Pons (tissue), 1 donor: Measurements from ENCODE around the gene PRR18.
A peak's percentile ranks its signal among the peaks of the same experiment; 100 is the strongest.

Experiments used
- DNase-seq: peaks from one replicate; pipeline ENCODE4 v3.0.0-alpha.2; 2016; ENCODE audit warnings: low spot score

Gene PRR18

DNA sequence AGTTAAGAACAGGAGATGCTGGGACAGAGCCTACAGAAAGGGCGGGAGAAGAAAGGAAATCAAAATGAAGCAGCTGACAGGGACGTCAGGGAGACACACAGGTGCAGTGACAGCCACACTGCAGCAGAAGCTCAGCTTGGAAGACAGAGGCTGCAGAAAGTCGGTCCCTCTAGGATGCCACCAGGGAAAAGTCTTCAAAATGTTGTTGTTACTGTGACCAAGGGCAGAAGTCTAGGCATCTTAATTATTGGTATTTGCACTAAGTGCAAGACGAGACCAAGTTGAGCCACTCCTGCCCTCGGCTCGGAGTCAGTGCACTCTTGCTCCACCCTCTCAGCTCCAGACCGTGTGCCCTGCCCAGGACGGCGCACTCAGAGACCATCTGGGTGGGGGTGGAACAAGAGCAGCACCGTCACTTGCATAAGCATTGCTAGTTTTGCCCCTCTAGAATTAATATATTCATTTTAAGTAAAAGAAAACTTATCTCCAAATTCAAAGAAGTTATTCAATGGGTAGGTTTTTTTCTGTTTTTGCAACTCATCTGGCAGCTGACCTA is 2.6 kb downstream of the PRR18 start:
- peak; percentile 72 for DNase-seq

DNA sequence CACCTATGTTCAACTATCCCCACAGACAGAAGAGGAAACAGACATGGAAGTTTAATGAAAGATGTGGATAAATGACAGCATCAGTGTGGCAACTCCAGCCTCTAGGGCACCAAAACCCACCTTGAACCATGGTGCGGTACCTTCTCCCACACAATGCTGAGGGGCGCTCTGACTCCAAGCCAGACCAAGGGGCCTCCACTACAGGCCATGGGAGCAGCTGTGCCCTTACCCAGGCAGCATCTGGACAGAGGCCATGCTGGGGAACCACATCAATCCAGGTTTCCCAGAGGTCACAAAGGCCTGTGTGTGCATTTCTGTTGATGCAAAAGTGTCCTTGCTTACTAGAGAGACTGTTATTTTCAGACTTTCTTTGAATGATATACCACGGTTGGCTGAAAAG is 4.1 kb downstream of the PRR18 start:
- peak; percentile 45 for DNase-seq

DNA sequence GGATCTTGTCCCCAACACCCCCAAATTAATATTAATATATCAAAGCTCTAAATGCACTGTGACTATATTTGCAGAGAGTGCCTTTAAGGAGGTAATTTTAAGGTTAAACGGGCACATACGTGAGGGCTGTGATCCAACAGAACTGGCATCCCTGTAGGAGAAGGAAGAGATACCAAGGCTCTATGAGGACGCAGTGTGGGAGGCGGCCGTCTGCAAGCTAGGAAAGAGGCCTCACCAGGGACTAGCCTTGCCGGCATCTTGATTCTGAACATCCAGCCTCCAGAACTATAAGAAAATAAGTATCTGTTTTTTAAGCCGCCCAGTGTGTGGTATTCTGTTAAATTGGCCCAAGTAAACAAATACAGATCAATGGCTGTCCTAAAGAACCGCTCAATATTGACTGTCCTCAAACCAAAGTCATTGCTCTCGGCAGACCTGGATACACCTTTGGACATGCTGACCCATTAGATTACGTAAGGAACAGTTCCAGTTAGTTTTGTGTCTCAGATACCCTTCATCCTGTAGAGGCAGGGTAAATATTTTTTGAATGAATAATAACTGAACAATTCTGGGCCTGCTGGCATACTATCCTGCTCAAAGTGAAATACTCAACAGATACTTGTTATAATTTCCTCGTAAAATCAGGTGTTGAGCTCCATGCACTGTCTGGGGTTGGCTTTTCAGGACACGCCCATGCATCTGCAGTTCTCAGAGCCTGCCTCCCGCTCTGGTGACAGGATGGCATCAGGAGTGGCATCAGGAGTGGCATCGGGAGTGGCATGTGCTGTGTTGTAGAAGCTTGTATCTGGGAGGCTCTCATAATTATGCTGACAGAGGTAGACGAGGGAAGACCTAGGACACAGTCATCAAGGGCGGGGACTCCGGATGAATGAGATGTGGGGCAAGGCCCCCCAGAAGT is 6.3 kb downstream of the PRR18 start:
- no peak for DNase-seq

DNA sequence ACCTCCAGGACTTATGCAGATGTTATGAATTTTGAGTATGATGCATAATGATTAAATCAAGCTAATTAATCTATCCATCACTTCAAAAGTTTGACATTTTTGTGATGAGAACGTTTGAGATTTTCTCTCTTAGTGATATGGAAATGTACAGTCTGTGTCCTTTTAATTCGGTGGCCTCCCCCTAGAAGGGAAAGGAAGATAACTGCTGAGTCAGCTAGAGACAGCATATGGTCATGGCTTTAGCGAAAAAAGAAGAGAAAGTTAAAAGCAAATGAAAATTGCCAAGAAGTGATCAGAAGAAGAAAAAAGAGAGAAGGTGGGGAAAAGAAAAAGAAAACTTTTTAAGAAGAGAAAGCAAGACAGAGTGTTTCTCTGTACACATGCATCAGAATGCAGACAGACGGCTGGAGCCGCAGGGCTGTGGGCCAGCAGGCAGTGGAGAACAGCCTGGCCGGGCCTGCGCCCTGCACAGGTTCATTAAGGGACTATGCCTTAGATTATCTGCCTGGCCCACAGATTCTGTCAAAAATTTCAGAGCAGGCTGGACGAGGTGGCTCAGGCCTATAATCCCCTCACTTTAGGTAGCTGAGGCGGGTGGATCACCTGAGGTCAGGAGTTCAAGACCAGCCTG is 7.7 kb downstream of the PRR18 start:
- DNase-seq = no peak

DNA sequence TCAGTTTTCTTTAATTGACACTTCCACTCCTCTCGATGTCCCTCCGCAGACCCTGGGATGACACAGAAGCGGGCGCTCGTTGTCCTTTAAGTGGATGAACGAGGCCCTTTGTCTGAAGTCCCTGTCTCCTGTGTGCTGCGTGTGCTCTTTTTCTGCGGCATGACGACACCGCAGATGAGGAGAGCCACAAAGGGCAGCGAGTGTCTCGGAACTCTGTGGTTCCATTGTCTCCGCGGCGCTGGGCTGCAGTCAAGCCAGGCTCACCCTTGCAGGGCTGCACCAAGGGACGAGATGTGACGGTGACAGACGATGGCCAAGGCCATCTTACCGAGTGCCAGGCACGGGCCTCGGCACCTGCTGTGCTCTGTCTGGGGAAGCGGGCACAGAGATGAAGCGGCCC is 10.6 kb downstream of the PRR18 start:
- peak; percentile 97 for DNase-seq

DNA sequence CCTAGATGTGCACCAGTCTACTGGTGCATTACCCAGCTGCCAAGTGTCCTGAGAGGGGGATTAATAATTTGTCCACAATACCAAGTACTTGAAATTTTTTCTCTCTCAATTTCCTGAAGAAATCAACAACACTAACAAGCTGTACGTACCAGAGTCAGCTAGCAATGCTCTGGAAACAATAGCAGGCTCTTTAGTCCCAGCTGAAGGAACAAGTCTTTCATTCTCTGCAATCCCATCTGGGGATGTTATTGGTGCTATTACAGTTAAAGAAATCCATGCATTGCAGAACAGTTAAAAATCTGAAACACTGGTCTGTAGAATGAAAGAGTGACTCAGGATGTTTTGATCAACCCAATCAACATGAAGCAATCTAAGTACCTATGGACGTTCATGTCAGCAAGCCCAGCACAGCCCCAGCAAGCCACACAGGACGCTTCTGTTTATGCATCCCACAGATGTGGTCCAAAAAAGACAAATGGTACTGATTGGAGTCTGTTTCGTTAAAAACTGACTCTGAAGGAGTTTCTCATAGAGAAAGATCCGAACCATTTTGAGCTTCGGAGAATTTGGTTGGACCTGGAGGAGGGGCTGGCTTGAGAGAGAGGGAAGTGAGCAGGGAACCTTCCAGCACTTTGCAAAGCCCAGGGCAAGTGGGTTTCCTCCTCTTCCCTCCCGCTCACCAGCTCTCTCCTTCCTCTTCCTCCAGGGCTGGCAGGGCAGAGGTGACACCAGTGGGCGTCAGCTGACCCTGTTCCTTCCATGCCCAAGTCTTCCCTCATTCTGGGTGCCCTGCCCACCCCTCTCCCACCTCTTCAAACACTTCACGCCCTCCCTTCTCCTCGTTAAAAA is 11.9 kb downstream of the PRR18 start:
- DNase-seq = peak; percentile 94

DNA sequence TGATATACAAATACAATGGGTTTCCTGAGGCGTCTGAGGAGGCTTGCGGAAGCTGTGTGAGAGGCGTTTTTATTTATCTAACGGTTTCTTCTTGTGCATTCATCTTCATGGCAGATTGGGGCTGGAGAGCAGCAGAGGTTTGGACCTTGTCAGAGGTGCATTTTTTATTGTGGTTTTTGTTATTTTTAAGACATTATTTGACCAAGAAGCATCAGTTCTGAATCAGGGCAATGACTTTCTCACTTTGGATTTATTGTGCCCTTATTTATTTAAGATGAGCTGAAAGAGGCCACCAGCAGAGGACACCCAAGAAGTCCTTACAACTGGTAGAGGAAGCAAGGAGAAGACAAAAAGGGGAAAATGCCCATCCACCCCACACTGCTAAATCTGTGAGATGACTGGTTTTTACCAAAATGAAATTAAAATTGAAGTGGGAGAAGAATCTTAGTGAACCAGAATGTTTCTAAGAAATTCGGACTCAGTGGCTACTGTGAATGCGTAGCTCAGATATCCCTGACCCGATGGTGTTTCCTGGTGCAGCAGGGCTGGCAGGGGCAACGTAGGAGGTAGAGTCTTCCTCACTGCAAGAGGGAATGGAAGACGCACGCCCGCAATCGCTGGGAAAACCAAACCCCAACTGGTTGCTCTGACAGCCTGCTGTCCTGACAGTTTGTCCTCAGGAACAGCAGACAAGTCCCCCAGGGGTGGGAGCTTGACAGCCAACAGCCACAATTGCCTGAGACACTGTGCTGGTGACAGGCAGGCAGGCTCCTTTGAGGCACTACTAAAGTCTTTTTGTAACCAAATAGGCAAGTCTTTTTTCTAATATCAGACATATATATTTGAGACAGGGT is 14.2 kb downstream of the PRR18 start:
- DNase-seq = peak; percentile 70

DNA sequence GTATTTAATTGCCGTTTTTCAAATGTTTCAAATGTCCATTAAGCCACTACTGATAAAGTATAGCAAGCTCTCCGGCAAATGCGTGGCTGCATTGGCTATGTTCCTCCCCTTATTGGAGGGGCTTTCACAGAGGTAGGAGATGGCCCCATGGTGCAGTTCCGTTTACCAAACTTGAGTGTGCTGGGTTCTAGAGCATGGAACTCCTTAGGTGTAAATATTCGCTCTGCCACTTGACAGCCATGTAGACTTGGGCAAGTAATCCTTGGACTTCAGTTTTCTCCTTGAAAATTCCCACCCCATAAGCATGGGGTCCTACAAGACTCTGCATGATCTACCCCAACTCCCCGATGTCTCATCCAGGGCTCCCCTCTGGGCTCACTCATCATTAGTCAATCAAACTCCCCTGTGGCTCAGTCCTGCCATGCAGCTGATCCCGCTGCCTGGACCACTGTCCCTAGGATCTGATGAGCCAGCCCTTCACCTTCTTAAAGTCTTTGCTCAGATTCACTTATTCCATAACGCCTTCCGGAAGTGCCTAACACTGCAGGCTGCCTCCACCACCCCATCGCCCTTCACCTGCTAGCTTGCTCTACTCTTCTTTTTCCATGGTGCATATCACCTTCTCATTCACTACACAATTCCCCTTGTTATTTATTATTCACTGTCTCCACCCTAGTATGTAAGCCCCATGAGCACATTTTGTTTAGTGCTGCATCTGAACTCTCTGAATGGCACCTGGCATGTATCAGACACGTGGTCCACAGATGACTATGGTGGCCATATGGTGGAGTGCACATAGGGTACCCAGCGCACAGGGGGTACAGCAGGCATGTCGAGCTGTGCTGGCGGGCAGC is 18.8 kb downstream of the PRR18 start:
- DNase-seq = no peak

DNA sequence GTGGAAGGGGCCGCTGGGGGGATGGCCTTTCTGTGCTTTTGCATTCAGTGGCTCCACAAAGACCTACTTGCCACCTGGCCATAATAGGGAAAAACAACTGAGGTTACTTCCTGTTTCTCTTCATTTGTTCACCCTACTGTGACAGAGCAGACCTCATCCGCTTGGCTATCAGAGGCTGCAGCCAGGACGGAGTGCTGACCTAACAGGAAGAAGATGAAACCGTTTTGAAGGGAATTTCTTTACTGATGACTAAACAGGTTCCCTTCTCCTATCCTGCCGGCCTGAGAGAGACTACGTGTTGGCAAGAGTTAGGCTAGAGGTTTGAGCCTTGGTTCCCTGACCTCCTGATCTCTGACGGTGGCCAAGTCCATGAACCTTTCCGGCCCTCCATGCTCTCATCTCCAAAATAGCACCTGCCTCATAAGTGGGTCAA is 21.3 kb downstream of the PRR18 start:
- DNase-seq = no peak

DNA sequence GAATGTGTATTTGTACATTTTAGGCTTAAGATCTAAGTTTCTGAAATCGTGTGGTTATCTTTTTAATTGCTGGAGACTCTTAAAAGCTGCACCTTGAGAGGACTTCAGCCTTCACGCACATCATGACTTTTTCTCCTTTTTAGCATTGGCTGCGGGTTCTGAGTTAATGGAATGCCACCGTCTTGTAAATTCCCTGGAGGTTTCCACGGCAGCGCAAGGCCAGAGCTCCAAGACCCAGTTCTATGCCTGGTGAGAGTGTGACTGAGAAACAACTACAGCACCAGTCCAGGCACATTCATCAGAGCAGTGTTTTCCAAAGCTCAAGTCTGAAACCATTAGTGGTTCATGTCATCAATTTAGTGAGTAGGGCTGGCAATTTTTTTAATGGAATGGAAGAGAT is 23.0 kb downstream of the PRR18 start:
- no peak for DNase-seq

DNA sequence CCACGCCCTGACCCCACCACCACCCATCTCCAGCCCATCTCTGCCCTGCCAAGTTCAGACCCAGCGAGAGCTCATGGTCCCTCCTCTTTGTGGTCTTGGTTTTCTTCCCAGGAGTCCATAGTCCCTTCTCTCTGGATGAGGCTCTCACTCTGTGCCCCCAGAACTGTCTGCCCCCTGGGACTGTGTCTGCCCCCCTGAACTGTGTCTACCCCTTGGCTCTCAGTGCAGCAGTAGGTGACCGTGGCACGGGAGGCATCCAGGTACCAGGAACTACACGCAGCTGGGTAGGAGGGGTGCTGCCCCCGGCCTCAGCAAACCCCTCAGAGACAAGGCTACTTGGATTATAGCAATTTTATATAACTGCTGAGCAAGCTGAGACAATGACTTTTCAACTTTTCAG is 23.6 kb downstream of the PRR18 start:
- no peak for DNase-seq

DNA sequence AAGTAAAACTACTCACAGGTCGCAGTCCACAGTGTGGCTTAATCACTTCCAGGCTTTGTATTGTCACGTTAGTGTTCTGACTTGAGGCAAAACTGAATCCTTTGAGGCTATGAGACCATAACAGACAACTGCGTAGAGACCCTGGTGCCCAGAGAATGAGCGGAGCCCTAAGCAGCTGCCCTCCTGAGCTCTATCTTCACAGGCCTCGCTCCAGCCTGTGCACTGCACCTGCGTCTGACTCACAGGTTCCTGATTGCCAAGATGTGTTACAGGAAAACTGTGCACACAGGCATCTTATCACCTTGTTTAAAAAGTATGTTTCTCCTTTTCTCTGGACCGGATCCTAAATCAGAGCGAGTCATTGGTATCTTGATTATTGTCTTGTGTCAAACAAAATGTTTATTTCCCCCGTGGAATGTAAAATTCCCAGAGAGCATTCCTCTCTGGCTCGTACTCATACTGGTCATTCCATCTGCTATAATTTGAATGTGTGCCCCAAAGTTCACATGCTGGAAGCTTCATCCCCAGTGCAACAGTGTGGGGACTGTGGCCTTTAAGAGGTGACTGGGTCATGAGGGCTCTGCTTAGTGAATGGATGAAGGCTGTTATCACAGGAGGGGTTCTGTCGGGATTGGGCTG is 25.7 kb downstream of the PRR18 start:
- no peak for DNase-seq

DNA sequence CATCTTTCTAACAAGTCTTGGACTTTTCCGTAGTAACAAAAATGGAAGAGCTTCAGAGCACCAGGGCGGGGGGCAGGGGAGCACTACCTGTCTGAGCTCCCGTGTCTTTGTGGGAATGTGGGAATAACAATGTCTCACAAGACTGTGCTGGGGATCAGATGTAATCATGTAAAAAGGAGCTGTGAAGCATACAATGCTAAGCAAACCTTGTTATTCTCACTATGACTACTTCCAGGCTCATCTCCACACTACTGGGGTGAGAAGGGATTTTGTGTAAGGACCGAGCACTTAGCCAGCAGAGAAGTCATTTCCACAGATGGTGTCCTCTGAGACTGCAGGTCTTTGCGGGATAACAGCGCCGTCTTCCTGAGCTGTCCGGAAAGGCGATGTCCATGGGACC is 27.1 kb downstream of the PRR18 start:
- DNase-seq = no peak

DNA sequence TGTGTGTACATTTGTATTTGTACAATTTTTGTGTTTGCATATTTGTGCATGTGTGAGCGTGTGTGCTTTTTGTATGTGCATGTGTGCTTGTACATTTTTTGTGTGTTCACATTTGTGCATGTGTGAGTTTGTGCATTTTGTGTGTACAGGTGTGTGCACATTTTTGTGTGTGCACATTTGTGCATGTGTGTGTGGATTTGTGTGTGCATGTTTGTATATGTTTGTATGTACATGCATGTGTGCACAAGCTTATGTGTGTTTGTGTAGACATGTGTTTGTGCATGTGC is 28.9 kb downstream of the PRR18 start:
- DNase-seq = no peak

DNA sequence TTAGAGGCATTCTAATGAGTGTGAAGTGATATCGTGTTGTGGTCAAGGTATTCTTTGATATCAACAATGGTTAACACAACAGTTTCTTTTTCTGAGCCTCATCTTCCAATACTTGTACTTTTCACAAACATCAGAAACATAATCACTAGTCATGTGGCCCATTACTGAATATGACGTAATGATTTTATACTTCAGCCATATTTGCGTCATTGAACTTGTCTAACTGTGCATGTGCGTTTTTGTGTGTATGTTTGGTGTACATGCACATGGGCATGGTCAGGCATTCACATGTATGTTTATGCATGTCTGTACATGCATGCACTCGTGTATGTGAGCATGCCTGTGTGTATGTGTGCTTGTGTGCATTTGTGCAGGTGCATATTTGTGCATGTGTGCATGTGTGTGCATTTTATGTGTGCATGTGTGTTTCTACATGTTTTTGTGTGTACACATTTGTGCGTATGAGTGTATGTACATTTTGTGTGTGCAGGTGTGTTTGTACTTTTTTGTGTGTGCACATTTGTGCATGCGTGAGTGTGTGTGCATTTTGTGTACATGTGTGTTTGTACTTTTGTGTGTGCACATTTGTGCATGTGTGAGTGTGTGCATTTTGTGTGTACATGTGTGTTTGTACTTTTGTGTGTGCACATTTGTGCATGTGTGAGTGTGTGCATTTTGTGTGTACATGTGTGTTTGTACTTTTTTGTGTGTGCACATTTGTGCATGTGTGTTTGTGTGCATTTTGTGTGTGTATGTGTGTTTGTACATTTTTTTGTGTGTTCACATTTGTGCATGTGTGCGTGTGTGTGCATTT is 29.4 kb downstream of the PRR18 start:
- DNase-seq = no peak

DNA sequence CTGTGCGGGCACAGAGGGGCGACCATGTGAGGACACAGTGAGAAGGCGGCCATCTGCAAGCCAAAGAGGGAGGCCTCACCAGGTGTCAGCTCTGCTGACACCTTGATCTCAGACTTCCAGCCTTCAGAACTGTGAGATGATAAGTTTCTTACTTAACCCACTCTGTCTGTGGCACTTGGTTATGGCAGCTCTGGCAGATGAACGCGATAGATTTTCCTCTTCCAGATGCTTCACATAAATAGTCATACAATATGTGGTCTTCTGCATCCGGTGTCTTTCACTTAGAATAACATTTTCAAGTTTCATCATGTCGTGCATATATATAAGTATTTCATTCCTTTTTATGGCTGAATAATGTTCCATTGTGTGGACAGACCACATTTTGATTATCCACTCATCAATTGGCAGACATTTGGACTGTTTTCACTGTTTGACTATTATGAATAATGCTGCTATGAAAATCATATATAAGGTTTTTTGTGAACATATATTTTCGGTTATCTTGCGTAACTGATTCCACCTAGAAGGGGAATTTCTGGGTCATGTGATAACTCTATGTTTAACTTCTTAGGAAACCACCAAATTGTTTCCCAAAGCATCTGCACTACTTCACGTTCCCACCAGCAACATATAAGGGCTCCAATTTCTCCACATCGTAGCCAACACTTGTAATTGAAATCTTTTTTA is 30.2 kb downstream of the PRR18 start:
- no peak for DNase-seq

DNA sequence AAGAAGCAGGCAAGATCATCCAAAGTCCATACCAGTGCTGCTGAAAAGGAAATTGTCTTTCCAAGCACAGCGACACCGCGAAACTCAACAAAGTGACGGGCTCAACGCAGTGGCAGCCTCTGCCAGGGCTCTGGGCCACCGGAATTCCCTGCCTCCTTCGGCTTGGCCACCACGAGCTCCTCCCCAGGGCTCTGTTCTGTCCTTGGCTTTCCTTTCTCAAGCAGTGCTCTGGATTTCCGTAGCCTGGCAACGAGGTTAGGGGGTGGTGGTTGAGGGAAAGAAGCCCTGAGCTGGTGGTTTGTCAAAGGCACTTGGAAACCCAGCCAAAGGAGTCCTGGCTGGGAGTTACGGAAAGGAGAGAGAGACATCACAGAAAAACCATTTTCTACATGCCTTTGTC is 31.2 kb downstream of the PRR18 start:
- peak; percentile 82 for DNase-seq

DNA sequence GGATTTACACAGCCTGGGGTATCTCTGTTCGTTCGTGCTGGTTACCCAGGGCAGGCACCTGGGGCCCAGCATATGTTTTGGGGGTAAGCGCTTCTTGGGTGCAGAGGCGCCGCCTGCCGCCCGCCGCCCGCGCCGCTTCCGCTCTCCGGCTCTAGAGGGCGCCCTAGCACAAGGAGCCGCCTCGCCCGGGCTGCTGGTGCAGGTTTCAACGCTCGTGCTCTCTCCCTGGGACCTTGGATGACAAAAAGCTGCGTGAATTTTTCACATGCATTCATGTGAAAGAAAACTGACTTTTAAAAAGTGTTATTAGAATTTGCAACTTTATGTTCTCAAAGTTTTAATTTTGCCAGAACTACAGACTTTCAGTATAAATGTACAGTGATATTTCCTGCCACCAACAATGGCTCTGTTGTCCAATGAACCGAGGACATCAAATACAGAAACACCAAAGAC is 32.5 kb downstream of the PRR18 start:
- DNase-seq = peak; percentile 76
